ENCODE data around the gene UBE2D1. TPM values are rescaled to one million over a fixed set of nuclear protein-coding genes. Genes with fewer than 3 reads are reported as not detected.

The UBE2D1 gene
- total RNA-seq (2014; rRNA removed; shearing (Covaris generic)) = 23.7 and 25.9 TPM in 2 replicates

GRCh38 chr10:58334817-58335305 is at the start of gene UBE2D1:
TSS of gene UBE2D1 (plus strand) at chr10:58335006. CDS start at chr10:58335202, 196 bp downstream.
- DNase-seq (ENCODE audit: low spot score) = peak; percentile 64

- peak; percentile 47 for DNase-seq (ENCODE audit: low spot score)
These were observed 43.1 kb upstream of the UBE2D1 start for GRCh38 chr10:58291538-58292174.

- DNase-seq (ENCODE audit: low spot score) = no peak
These were observed 40.8 kb upstream of the UBE2D1 start for GRCh38 chr10:58293989-58294388.

- peak; percentile 57 for DNase-seq (ENCODE audit: low spot score)
These were observed 35.2 kb upstream of the UBE2D1 start for GRCh38 chr10:58299580-58299979.

- DNase-seq (ENCODE audit: low spot score) = no peak
These were observed 34.1 kb upstream of the UBE2D1 start for GRCh38 chr10:58300676-58301075.

- no peak for DNase-seq (ENCODE audit: low spot score)
These were observed 32.6 kb upstream of the UBE2D1 start for GRCh38 chr10:58302254-58302653.

GRCh38 chr10:58304099-58304633 is 30.6 kb upstream of the UBE2D1 start:
- DNase-seq (ENCODE audit: low spot score) = no peak

- DNase-seq (ENCODE audit: low spot score) = no peak
These were observed 29.0 kb upstream of the UBE2D1 start for GRCh38 chr10:58305821-58306220.

- no peak for DNase-seq (ENCODE audit: low spot score)
These were observed 27.1 kb upstream of the UBE2D1 start for GRCh38 chr10:58307676-58308075.

GRCh38 chr10:58311026-58311425 is 23.8 kb upstream of the UBE2D1 start:
- no peak for DNase-seq (ENCODE audit: low spot score)

- no peak for DNase-seq (ENCODE audit: low spot score)
These were observed 17.9 kb upstream of the UBE2D1 start for GRCh38 chr10:58316874-58317273.

GRCh38 chr10:58318346-58318745 is 16.5 kb upstream of the UBE2D1 start:
- no peak for DNase-seq (ENCODE audit: low spot score)

- no peak for DNase-seq (ENCODE audit: low spot score)
These were observed 15.2 kb upstream of the UBE2D1 start for GRCh38 chr10:58319599-58319998.

GRCh38 chr10:58320351-58321049 is 14.3 kb upstream of the UBE2D1 start:
- DNase-seq (ENCODE audit: low spot score) = no peak

- DNase-seq (ENCODE audit: low spot score) = no peak
These were observed 12.6 kb upstream of the UBE2D1 start for GRCh38 chr10:58322072-58322834.

GRCh38 chr10:58322835-58323209 is 12.0 kb upstream of the UBE2D1 start:
- no peak for DNase-seq (ENCODE audit: low spot score)

GRCh38 chr10:58326967-58327381 is 7.8 kb upstream of the UBE2D1 start:
- DNase-seq (ENCODE audit: low spot score) = no peak

GRCh38 chr10:58328233-58328632 is 6.6 kb upstream of the UBE2D1 start:
- DNase-seq (ENCODE audit: low spot score) = no peak

- DNase-seq (ENCODE audit: low spot score) = no peak
These were observed 4.4 kb upstream of the UBE2D1 start for GRCh38 chr10:58330431-58330830.

- no peak for DNase-seq (ENCODE audit: low spot score)
These were observed 3.2 kb upstream of the UBE2D1 start for GRCh38 chr10:58331646-58332045.

GRCh38 chr10:58335306-58336005 is 650 bp downstream of the UBE2D1 start:
- DNase-seq (ENCODE audit: low spot score) = peak; percentile 49

- DNase-seq (ENCODE audit: low spot score) = no peak
These were observed 1.4 kb downstream of the UBE2D1 start for GRCh38 chr10:58336242-58336641.

Data from A172 (cell line).